RWPE1 (cell line): Measurements from ENCODE around the gene TAF1L.

Source experiments
- CTCF ChIA-PET: fragments of 350-600 bp; sonication (Branson Sonifier 250); formaldehyde crosslinking; extraction: SDS; loops from one replicate; lab custom pipeline; 2021; lab: Yijun Ruan, JAX
- POLR2A ChIA-PET: fragments of 400-600 bp; formaldehyde crosslinking; extraction: SDS; loops from one replicate; lab custom pipeline; 2020; ENCODE audit warnings: antibody characterized with exemption; ENCODE audit not compliant: low non-redundant PET; lab: Yijun Ruan, JAX
- DNase-seq: peaks from one replicate; pipeline ENCODE4 v3.0.0; 2012; ENCODE audit warnings: low spot score
- H3K27ac ChIP-seq: fragments of 450-650 bp; 2 replicates; pipeline ENCODE4 v1.5.1; 2017
- TF ChIP-seq, protein P1 (sequence below): fragments of 450-650 bp; conservative IDR thresholded peaks from 2 replicates; pipeline ENCODE4 v1.5.1; 2017; ENCODE audit warnings: low read depth, mild to moderate bottlenecking

Gene TAF1L

DNA sequence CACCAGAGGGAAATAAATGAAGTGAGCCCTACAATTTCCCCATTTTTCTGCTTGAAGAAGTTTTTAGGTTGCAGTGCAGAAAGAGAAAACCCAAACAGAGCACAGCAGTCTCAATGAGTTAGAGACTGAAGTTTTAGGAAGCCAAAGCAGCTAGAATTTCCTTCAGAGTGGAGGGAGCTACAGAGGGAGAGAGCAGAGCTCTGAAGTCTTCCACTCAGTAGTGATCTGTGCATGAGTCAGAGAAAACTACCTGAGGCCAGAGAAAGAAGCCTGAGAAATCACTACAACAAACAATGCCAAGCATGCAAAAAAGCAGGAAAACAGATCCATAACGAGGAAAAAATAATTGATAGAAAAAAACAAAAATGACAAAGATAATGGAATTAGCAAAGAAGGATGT, 44.6 kb downstream of the TAF1L start:
- POLR2A ChIA-PET: no interaction called here
- H3K27ac ChIP-seq: no peak overlapping the region
- DNase-seq: peak; percentile 65
- TF ChIP-seq, protein P1, sequence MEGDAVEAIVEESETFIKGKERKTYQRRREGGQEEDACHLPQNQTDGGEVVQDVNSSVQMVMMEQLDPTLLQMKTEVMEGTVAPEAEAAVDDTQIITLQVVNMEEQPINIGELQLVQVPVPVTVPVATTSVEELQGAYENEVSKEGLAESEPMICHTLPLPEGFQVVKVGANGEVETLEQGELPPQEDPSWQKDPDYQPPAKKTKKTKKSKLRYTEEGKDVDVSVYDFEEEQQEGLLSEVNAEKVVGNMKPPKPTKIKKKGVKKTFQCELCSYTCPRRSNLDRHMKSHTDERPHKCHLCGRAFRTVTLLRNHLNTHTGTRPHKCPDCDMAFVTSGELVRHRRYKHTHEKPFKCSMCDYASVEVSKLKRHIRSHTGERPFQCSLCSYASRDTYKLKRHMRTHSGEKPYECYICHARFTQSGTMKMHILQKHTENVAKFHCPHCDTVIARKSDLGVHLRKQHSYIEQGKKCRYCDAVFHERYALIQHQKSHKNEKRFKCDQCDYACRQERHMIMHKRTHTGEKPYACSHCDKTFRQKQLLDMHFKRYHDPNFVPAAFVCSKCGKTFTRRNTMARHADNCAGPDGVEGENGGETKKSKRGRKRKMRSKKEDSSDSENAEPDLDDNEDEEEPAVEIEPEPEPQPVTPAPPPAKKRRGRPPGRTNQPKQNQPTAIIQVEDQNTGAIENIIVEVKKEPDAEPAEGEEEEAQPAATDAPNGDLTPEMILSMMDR: no peak
- CTCF ChIA-PET: interaction anchor here (0.6 to 1.2 kb wide), 3 partner anchors 11 to 377 kb away, joined by 3 to 10 read pairs (median 5); no protein-coding TSS in a partner anchor

DNA sequence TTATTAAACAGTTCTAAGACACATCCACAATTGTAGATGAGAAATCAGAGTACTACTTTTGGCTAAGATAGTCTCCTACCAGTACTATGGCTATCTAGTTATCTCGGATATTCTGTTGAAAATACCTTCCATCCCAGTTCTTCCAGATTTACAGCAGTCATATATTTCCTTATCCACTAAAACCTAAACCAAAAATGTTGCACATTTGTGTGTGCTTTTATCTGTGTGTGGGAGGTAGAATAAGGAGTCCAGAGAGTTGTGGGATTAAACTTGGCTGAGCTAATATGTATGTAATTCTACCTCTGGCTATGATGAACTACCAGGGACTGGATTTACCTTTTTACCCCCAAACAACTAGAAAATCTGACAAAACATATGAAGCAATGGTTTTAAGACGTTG, 45.0 kb downstream of the TAF1L start:
- no peak overlapping the region for H3K27ac ChIP-seq
- no peak for DNase-seq
- POLR2A ChIA-PET: no interaction called here
- TF ChIP-seq, protein P1: no peak
- CTCF ChIA-PET: interaction anchor here (0.6 to 2.7 kb wide), 4 partner anchors 11 to 378 kb away, joined by 3 to 17 read pairs (median 8); no protein-coding TSS in a partner anchor

DNA sequence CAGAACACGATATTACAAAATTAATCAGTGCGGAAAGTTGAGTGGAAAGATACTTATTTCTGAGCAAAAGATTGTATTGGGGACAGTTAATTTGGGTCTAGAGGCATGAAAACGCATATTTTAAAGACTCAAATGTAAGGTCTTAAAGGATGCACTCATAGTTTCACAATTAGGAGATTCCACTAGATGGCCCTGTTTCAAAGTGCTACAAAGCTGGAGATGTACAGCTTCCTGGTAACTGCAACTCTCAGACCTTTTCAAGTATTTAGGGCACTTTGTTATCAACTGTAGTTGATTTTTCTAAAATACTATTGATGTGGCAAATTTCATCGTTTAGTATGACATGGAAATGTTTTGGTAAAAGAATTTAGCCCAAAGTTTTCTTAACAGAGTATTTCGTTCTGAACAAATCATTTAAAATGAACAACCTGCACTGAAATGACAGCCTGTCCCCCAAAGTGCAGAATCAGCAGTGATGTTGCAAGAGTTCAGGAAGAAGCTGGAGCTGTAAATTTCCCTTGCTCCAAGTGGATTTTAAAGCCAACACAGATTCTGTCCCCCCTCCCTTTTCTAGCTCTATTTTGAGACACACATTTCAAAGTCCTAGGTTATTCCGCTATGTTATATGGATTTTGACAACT, 46.3 kb downstream of the TAF1L start:
- TF ChIP-seq, protein P1: peak; percentile 83
- POLR2A ChIA-PET: no interaction called here
- CTCF ChIA-PET: interaction anchor here (0.6 to 2.7 kb wide), 10 partner anchors 10 to 391 kb away, joined by 3 to 17 read pairs (median 4); no protein-coding TSS in a partner anchor
- no peak overlapping the region for H3K27ac ChIP-seq
- DNase-seq: peak; percentile 59

DNA sequence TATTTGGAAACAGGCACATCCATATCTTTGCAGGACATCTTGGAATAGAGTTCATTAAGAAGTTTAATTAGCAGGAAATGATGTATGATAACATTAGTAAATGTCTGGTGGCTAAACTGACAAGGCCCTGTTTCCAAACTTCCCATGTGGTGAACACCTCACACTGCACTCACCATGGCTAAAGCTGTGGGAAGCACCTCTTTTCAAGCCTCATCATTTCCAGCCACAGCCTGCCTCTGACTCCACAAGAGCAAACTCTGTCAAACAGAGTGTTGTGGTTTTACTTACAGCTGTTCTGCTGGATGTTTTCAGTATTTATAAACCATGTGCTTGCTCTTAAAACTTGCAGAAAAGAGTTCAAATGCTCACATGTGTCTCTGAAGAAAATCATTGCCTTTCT, 47.6 kb downstream of the TAF1L start:
- TF ChIP-seq, protein P1: no peak
- DNase-seq: no peak
- H3K27ac ChIP-seq: no peak overlapping the region
- ChIA-PET CTCF (interaction anchor here (0.5 to 2.7 kb wide), 7 partner anchors 8 to 1275 kb away, joined by 3 to 17 read pairs (median 4); no protein-coding TSS in a partner anchor), POLR2A (no interaction called here)

DNA sequence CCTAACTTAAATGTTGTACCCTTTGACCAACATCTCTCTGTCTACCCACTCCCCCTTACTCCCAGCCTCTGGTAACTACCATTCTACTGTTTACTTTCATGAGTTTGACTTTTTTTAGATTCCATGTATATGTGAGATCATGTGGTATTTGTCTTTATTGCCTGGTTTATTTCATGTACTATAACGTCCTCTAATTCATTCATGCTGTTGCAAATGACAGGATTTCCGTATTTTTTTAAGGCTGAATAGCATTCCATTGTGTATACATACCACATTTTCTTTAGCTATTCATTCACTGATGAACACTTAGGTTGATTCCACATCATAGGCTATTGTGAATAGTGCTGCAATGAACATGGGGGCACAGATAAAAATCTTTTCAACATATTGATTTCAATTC, 50.7 kb downstream of the TAF1L start:
- DNase-seq: no peak
- POLR2A ChIA-PET: no interaction called here
- no peak overlapping the region for H3K27ac ChIP-seq
- CTCF ChIA-PET: no interaction called here
- TF ChIP-seq, protein P1: no peak

DNA sequence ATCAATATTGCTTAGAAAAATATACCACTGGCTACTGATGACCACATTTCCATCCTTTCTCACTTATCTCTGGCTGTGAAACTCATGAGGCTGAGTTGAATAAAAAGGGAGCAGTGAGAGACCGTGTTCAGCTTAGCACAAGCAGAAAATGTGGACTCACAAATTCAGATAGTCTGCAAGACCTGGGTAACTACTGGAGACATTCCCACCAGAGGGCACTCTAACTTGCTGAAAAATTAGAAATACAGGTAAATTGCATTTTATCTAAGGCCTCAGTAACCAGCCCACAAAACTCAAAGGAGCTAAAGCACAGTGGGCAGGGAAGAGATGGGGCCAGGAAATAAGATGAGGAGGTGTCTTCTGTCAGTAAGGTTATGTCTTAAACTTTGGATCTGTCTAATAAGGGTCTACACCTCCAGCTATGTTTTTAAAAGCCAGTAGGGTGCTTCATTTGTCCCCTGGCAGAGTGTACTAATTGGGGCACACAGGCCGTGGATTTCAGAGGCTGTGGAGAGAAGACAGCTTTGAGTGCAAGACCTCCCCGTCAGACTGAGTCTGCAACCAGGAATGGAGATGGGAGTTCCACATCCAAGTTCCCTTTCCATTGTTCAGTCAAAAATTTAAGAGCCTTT, 53.8 kb downstream of the TAF1L start:
- POLR2A ChIA-PET: interaction anchor here (0.6 kb wide), 1 partner anchor 23 kb away, joined by 3 read pairs; no protein-coding TSS in a partner anchor
- CTCF ChIA-PET: interaction anchor here (0.5 to 7.9 kb wide), 17 partner anchors 9 to 391 kb away, joined by 3 to 135 read pairs (median 4); partner anchors contain the start of genes ACO1 and NDUFB6
- DNase-seq: peak; percentile 53
- no peak overlapping the region for H3K27ac ChIP-seq
- TF ChIP-seq, protein P1: peak; percentile 90
